ENCODE data around the gene GYG1. TPM values are rescaled to one million over a fixed set of nuclear protein-coding genes. Genes with fewer than 3 reads are reported as not detected.
A peak's percentile ranks its signal among the peaks of the same experiment; 100 is the strongest.

GYG1 gene
- total and polyA plus RNA-seq, 8 donors: 21.5 to 37.8 (median 22.6) TPM

- no peak for FAIRE-seq
- no peaks in the 10 kb centered on the region for H3K27me3 ChIP-seq
- H3K27ac ChIP-seq: no peak overlapping the region
- no peak for DNase-seq
- WGBS, 2 donors: 88 to 91% methylated on average over 2 of the region's 2 CpGs
- no peaks in the 10 kb centered on the region for H3K9me3 ChIP-seq
- no peak for TF ChIP-seq CTCF (IDR thresholded peaks at IDR 0.05)
- ATAC-seq: no peak
- peaks cover 0 to 18% (median 0%) of the 10 kb centered on the region in 3 donors for H3K36me3 ChIP-seq
- no peaks in the 10 kb centered on the region for H3K4me1 ChIP-seq
- H3K4me3 ChIP-seq: no peak overlapping the region
- intact Hi-C loops (cut with DNase I): no loop called here
Observed at GRCh38 chr3:149031096-149031495, 39.8 kb downstream of the GYG1 start.

GRCh38 chr3:149037684-149038083 lies 46.3 kb downstream of the GYG1 start:
- ATAC-seq: no peak
- no peak for TF ChIP-seq CTCF (IDR thresholded peaks at IDR 0.05)
- no peak for FAIRE-seq
- no peaks in the 10 kb centered on the region for H3K4me1 ChIP-seq
- no peak overlapping the region for H3K27ac ChIP-seq
- WGBS, 2 donors: 87 to 90% methylated on average over 4 of the region's 4 CpGs
- H3K9me3 ChIP-seq: no peaks in the 10 kb centered on the region
- H3K27me3 ChIP-seq: no peaks in the 10 kb centered on the region
- no peak for DNase-seq
- H3K4me3 ChIP-seq: no peak overlapping the region
- intact Hi-C loops (cut with DNase I): no loop called here
- H3K36me3 ChIP-seq: peaks cover 0 to 19% (median 0%) of the 10 kb centered on the region in 3 donors

GRCh38 chr3:149038322-149038721 lies 47.0 kb downstream of the GYG1 start:
- Histone ChIP-seq H3K9me3 (no peaks in the 10 kb centered on the region), H3K4me1 (peaks cover 0 to 4% (median 0%) of the 10 kb centered on the region in 3 donors), H3K27ac (no peak overlapping the region), H3K27me3 (no peaks in the 10 kb centered on the region), H3K36me3 (peaks cover 0 to 19% (median 0%) of the 10 kb centered on the region in 3 donors), H3K4me3 (no peak overlapping the region)
- intact Hi-C loops (cut with DNase I): no loop called here
- 71 to 83% methylated on average over 2 of the region's 2 CpGs for WGBS, 2 donors
- TF ChIP-seq CTCF (IDR thresholded peaks at IDR 0.05): no peak
- peak in 1 of 4 donors; percentile 38 for ATAC-seq
- DNase-seq: no peak
- no peak for FAIRE-seq

GRCh38 chr3:149042789-149043386 lies 51.5 kb downstream of the GYG1 start:
- WGBS, 2 donors: 27 to 56% methylated on average over 1 of the region's 1 CpG
- H3K9me3 ChIP-seq: no peaks in the 10 kb centered on the region
- no peaks in the 10 kb centered on the region for H3K27me3 ChIP-seq
- no peak for FAIRE-seq
- no peak for DNase-seq
- H3K36me3 ChIP-seq: peaks cover 0 to 15% (median 0%) of the 10 kb centered on the region in 3 donors
- no peak overlapping the region for H3K4me3 ChIP-seq
- no peak for TF ChIP-seq CTCF (IDR thresholded peaks at IDR 0.05)
- no peak overlapping the region for H3K27ac ChIP-seq
- H3K4me1 ChIP-seq: peaks cover 0 to 4% (median 0%) of the 10 kb centered on the region in 3 donors
- intact Hi-C loops (cut with DNase I): no loop called here
- peak in 1 of 4 donors; percentile 11 for ATAC-seq

GRCh38 chr3:149044339-149045083 lies 53.2 kb downstream of the GYG1 start:
- H3K9me3 ChIP-seq: no peaks in the 10 kb centered on the region
- no peak for ATAC-seq
- intact Hi-C loops (cut with DNase I): no loop called here
- peaks cover 0 to 4% (median 0%) of the 10 kb centered on the region in 3 donors for H3K4me1 ChIP-seq
- TF ChIP-seq CTCF (IDR thresholded peaks at IDR 0.05): no peak
- no peak for FAIRE-seq
- DNase-seq: no peak
- H3K36me3 ChIP-seq: peaks cover 0 to 7% (median 3%) of the 10 kb centered on the region in 3 donors
- H3K27me3 ChIP-seq: no peaks in the 10 kb centered on the region
- H3K4me3 ChIP-seq: no peak overlapping the region
- H3K27ac ChIP-seq: no peak overlapping the region
- WGBS, 2 donors: 85 to 92% methylated on average over 5 of the region's 5 CpGs
